ENCODE data around the gene RTL5. TPM values are rescaled to one million over a fixed set of nuclear protein-coding genes. Genes with fewer than 3 reads are reported as not detected.

Gene RTL5
- total RNA-seq, 4 donors from 2014 or later = 8.0 to 19.8 (median 13.3) TPM

DNA sequence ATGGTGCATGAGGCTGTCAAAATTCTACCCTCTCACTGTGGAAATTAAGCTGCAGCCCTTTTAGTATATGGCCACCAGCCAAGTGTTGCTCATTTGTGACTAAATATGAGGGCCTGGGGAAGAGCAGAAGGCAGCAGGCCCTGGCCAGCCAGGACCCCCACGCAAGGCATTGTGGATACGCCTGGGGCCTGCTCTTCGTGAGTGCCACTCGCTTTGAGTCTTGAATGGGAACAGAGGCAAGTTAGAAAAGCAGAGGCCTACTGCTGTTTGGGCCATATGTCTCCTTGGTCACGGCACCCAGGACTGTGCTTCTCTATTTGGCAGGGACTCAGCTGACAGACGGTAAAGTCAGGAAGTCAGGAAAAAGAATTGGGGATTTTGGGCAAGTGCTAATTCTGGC is 10.9 kb downstream of the RTL5 start:
- intact Hi-C loops (cut with DNase I) = no loop called here
- no peaks in the 10 kb centered on the region for H3K9me3 ChIP-seq
- TF ChIP-seq POLR2AphosphoS5 (IDR thresholded peaks at IDR 0.05) (no peak), EP300 (IDR thresholded peaks at IDR 0.05) (no peak), POLR2A (IDR thresholded peaks at IDR 0.05; ENCODE audit: low read depth) (no peak)
- TF ChIP-seq, protein P1, sequence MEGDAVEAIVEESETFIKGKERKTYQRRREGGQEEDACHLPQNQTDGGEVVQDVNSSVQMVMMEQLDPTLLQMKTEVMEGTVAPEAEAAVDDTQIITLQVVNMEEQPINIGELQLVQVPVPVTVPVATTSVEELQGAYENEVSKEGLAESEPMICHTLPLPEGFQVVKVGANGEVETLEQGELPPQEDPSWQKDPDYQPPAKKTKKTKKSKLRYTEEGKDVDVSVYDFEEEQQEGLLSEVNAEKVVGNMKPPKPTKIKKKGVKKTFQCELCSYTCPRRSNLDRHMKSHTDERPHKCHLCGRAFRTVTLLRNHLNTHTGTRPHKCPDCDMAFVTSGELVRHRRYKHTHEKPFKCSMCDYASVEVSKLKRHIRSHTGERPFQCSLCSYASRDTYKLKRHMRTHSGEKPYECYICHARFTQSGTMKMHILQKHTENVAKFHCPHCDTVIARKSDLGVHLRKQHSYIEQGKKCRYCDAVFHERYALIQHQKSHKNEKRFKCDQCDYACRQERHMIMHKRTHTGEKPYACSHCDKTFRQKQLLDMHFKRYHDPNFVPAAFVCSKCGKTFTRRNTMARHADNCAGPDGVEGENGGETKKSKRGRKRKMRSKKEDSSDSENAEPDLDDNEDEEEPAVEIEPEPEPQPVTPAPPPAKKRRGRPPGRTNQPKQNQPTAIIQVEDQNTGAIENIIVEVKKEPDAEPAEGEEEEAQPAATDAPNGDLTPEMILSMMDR (IDR thresholded peaks at IDR 0.05) = no peak
- no peak overlapping the region for H3K4me3 ChIP-seq
- peak overlapping the region; percentile 77 to 83 (median 79) for H3K27ac ChIP-seq (replicated peaks in 1 of 4)
- 36% methylated on average over 6 of the region's 6 CpGs for WGBS
- peaks cover 29 to 56% (median 55%) of the 10 kb centered on the region in 4 donors for H3K4me1 ChIP-seq
- H3K27me3 ChIP-seq = peaks cover 0 to 3% (median 0%) of the 10 kb centered on the region in 4 donors
- no peak for DNase-seq (ENCODE audit: extremely low spot score)
- no peaks in the 10 kb centered on the region for H3K36me3 ChIP-seq

DNA sequence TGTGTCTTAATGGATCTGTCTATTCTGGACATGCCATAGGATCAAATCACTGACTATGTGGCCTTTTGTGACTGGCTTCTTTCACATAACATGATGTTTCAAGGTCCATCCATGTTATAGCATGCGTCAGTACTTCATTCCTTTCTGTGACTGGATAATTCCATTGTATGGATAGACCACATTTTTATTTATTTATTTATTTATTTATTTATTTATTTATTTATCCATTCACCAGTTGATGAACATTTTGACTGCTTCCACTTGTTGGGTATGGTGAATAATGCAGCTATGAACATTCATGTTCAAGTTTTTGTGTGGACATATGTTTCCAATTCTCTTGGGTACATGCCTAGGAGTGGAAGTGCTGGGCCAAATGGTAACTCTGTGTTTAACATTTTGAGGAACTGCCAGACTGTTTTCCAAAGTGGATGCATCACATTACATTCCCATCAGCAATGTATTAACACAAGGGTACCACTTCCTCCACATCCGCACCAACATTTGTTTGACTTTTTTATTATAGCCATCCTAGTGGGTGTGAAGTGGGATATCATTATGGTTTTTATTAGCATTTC is 14.0 kb downstream of the RTL5 start:
- TF ChIP-seq EP300 (IDR thresholded peaks at IDR 0.05) (no peak), POLR2AphosphoS5 (IDR thresholded peaks at IDR 0.05) (no peak), POLR2A (IDR thresholded peaks at IDR 0.05; ENCODE audit: low read depth) (no peak)
- TF ChIP-seq, protein P1 (IDR thresholded peaks at IDR 0.05) = no peak
- Histone ChIP-seq H3K36me3 (no peaks in the 10 kb centered on the region), H3K9me3 (no peaks in the 10 kb centered on the region), H3K4me1 (peaks cover 9 to 55% (median 51%) of the 10 kb centered on the region in 4 donors), H3K27me3 (no peaks in the 10 kb centered on the region), H3K27ac (replicated peaks in 1 of 4) (no peak overlapping the region), H3K4me3 (no peak overlapping the region)
- DNase-seq (ENCODE audit: extremely low spot score) = no peak
- WGBS = 96% methylated on average over 2 of the region's 2 CpGs
- intact Hi-C loops (cut with DNase I) = no loop called here

DNA sequence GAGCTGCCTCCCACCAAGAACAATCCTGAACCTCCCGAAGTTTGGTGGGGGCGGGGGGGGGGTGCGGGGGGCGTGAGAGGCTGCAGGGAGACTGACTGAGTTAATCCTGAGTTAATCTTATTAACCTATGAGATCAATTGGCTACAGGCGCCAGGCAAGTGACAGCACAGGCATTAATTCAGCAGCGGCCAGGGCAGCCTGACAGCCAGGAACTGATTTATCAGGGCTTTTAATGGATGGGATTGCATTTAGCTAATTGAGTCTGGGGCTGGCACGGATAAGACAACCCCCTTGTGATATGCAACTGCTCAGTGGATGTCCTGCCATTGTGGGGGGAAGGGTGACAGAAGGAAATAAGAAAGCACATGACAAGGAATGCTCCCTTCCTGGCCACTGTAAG is 16.3 kb downstream of the RTL5 start:
- Histone ChIP-seq H3K27me3 (no peaks in the 10 kb centered on the region), H3K27ac (replicated peaks in 1 of 4) (peak overlapping the region in 3 of 4 donors; percentile 54 to 64 (median 58)), H3K9me3 (no peaks in the 10 kb centered on the region), H3K36me3 (no peaks in the 10 kb centered on the region), H3K4me3 (no peak overlapping the region), H3K4me1 (peaks cover 0 to 36% (median 28%) of the 10 kb centered on the region in 4 donors)
- TF ChIP-seq, protein P1 (IDR thresholded peaks at IDR 0.05) = no peak
- TF ChIP-seq POLR2AphosphoS5 (IDR thresholded peaks at IDR 0.05) (no peak), EP300 (IDR thresholded peaks at IDR 0.05) (no peak), POLR2A (IDR thresholded peaks at IDR 0.05; ENCODE audit: low read depth) (no peak)
- no peak for DNase-seq (ENCODE audit: extremely low spot score)
- intact Hi-C loops (cut with DNase I) = no loop called here
- WGBS = 40% methylated on average over 5 of the region's 7 CpGs

DNA sequence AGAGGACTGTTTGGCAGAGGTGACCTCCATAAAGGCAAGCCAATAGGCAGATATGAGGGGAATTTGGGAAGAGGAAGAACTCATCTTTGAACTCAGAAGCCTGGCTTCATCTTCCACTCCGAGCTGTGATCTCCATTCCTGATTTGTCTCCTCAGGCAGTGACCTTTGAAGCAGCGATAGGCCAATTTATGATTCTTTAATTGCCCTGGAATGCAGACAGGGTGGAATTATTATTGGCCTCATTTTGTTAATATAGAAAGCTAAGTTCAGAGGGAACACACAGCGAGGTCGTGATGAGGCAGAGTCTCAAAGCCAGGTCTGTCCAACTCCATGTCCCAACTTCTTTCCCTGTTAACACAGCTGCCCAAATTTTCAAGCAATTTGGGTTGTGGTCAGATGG is 16.9 kb downstream of the RTL5 start:
- H3K9me3 ChIP-seq = no peaks in the 10 kb centered on the region
- intact Hi-C loops (cut with DNase I) = no loop called here
- H3K4me1 ChIP-seq = peaks cover 0 to 35% (median 26%) of the 10 kb centered on the region in 4 donors

More for the DNA sequence above, 16.9 kb downstream of the RTL5 start:
- DNase-seq (ENCODE audit: extremely low spot score) = no peak
- H3K36me3 ChIP-seq = no peaks in the 10 kb centered on the region
- H3K4me3 ChIP-seq = no peak overlapping the region
- H3K27me3 ChIP-seq = no peaks in the 10 kb centered on the region
- 59% methylated on average over 4 of the region's 4 CpGs for WGBS
- peak overlapping the region; percentile 54 to 64 (median 58) for H3K27ac ChIP-seq (replicated peaks in 1 of 4)
- TF ChIP-seq, protein P1 (IDR thresholded peaks at IDR 0.05) = no peak
